GM12878 (cell line): ENCODE measurements around the gene MYO15A. TPM values are rescaled to one million over a fixed set of nuclear protein-coding genes. Genes with fewer than 3 reads are reported as not detected.

Experiments used
- ATAC-seq: fragments of 200-7000 bp; cut with Tn5 transposase; 3 replicates; pipeline ENCODE4 v1.9.1; 2020; ENCODE audit warnings: mild to moderate bottlenecking, moderate library complexity
- BruUV-seq: library from RNA; stranded (reverse); fragments of 400-500 nt; replicated peaks from 2 replicates; lab custom pipeline; 2021; lab: Mats Ljungman, UMichigan
- CTCF ChIA-PET: fragments of 300-600 bp; sonication (Branson Sonifier 250); formaldehyde crosslinking; extraction: SDS; loops from one replicate; lab custom pipeline; 2021; ENCODE audit warnings: inconsistent platforms; lab: Yijun Ruan, JAX
- POLR2A ChIA-PET: fragments of 350-600 bp; formaldehyde crosslinking; extraction: SDS; loops from one replicate; lab custom pipeline; 2021; ENCODE audit warnings: inconsistent platforms; lab: Charles Lee
- RAD21 ChIA-PET: fragments of 300-600 bp; sonication (Branson Sonifier 250); formaldehyde crosslinking; loops from one replicate; lab custom pipeline; 2023; ENCODE audit warnings: antibody characterized with exemption; ENCODE audit not compliant: unreplicated experiment; lab: Charles Lee
- SMC1A ChIA-PET: fragments of 300-600 bp; sonication (Branson Sonifier 250); formaldehyde crosslinking; loops from one replicate; lab custom pipeline; 2023; ENCODE audit not compliant: unreplicated experiment, uncharacterized antibody; lab: Charles Lee
- DNase-seq: peaks from one replicate; pipeline ENCODE4 v3.0.0-alpha.2; 2011; ENCODE audit warnings: low read depth, low spot score
- FAIRE-seq: peaks from 3 replicates; lab custom pipeline; 2011; peaks lifted over from hg19 to GRCh38; lab: Jason Lieb, UNC
- H2AFZ ChIP-seq: 2 replicates; pipeline ENCODE4 v1.6.0; 2011; ENCODE audit warnings: low read depth, low read length, control low read depth; ENCODE audit not compliant: control insufficient read depth
- H3K27ac ChIP-seq: 2 replicates; pipeline ENCODE4 v1.5.1; 2011; ENCODE audit warnings: control low read depth; ENCODE audit not compliant: control insufficient read depth, insufficient read depth
- H3K27me3 ChIP-seq, 2 experiments: replicated peaks in 1 of 2; 2 replicates each; pipeline versions ENCODE4 v1.6.0 to v1.6.1; 2011; ENCODE audit warnings: low read length in 1 of 2; ENCODE audit not compliant: control insufficient read depth in 2 of 2, insufficient read depth in 2 of 2
- H3K36me3 ChIP-seq, 2 experiments: 2 replicates each; pipeline ENCODE4 v1.5.1; 2011; ENCODE audit warnings: low read length in 1 of 2; ENCODE audit not compliant: control insufficient read depth in 2 of 2, insufficient read depth in 2 of 2
- H3K4me1 ChIP-seq: 2 replicates; pipeline ENCODE4 v1.6.1; 2011; ENCODE audit warnings: mild to moderate bottlenecking, low read length, moderate library complexity, mixed read lengths; ENCODE audit not compliant: control insufficient read depth, insufficient read depth
- H3K4me2 ChIP-seq: 2 replicates; pipeline ENCODE4 v1.6.0; 2011; ENCODE audit warnings: control low read depth; ENCODE audit not compliant: control insufficient read depth, insufficient read depth
- H3K4me3 ChIP-seq: fragments of 200-600 bp; sonication (generic); 2 replicates; pipeline ENCODE4 v1.5.1; 2016
- H3K79me2 ChIP-seq: 2 replicates; pipeline ENCODE4 v1.6.0; 2011; ENCODE audit warnings: low read length; ENCODE audit not compliant: control insufficient read depth, insufficient read depth
- H3K9ac ChIP-seq: 2 replicates; pipeline ENCODE4 v1.8.0; 2011; ENCODE audit warnings: low read length, control low read depth, mixed read lengths; ENCODE audit not compliant: control insufficient read depth, insufficient read depth
- H3K9me3 ChIP-seq: replicated peaks from 3 replicates; pipeline ENCODE4 v1.5.1; 2011; ENCODE audit warnings: mild to moderate bottlenecking, low read length; ENCODE audit not compliant: control insufficient read depth, insufficient read depth
- H4K20me1 ChIP-seq: 2 replicates; pipeline ENCODE4 v1.6.0; 2011; ENCODE audit not compliant: control insufficient read depth, insufficient read depth
- CBX3 ChIP-seq: fragments of 200-600 bp; sonication (generic); IDR thresholded peaks from 2 replicates; pipeline ENCODE4 v1.6.1; 2016; ENCODE audit warnings: low read depth, borderline replicate concordance
- CHD2 ChIP-seq: IDR thresholded peaks from 2 replicates; pipeline ENCODE4 v1.6.1; 2011; ENCODE audit warnings: low read depth, low read length, improper control_type of control experiment, borderline replicate concordance
- FOS ChIP-seq: IDR thresholded peaks from 3 replicates; pipeline ENCODE4 v1.6.1; 2011; ENCODE audit warnings: borderline replicate concordance; ENCODE audit not compliant: insufficient read length; ENCODE audit errors: extremely low read depth
- HSF1 ChIP-seq: fragments of 150-350 bp; IDR thresholded peaks from 2 replicates; pipeline ENCODE4 v1.6.1; 2014; ENCODE audit warnings: mild to moderate bottlenecking, low read depth, low read length
- KLF5 ChIP-seq: fragments of 450-650 bp; IDR thresholded peaks from 2 replicates; pipeline ENCODE4 v1.6.1; 2014; ENCODE audit warnings: mild to moderate bottlenecking; ENCODE audit not compliant: partially characterized antibody
- LARP7 ChIP-seq: fragments of 450-650 bp; IDR thresholded peaks from 2 replicates; pipeline ENCODE4 v1.6.1; 2017; ENCODE audit warnings: mild to moderate bottlenecking
- MEF2A ChIP-seq: IDR thresholded peaks from 2 replicates; pipeline ENCODE4 v1.6.1; 2011; ENCODE audit warnings: low read depth, mild to moderate bottlenecking, low read length, moderate library complexity; ENCODE audit not compliant: insufficient read depth
- NBN ChIP-seq: fragments of 450-650 bp; IDR thresholded peaks from 2 replicates; pipeline ENCODE4 v1.6.1; 2016
- PRDM15 ChIP-seq: fragments of 450-650 bp; formaldehyde crosslinking; IDR thresholded peaks from 2 replicates; pipeline ENCODE4 v1.4.0; 2020; ENCODE audit warnings: mild to moderate bottlenecking, moderate library complexity
- SMC3 ChIP-seq: IDR thresholded peaks from 2 replicates; pipeline ENCODE4 v1.6.1; 2011; ENCODE audit warnings: low read length, improper control_type of control experiment, borderline replicate concordance
- WGBS: methylation state at CpG from one replicate; pipeline ENCODE4 v1.1.6; 2016; ENCODE audit warnings: low lambda C conversion rate; ENCODE audit not compliant: insufficient replicate concordance, insufficient coverage; ENCODE audit errors: missing lambda C conversion rate; 5-methylcytosine and 5-hydroxymethylcytosine counted together
- in situ Hi-C: fragments of 300-500 bp; cut with MboI; formaldehyde crosslinking; loops from 9 replicates; pipeline ENCODE4 v1.14.3; 2018; ENCODE audit warnings: mixed read lengths
- intact Hi-C: fragments of 100-400 bp; cut with micrococcal nuclease; formaldehyde crosslinking; loops from one replicate; pipeline ENCODE4 v1.14.2; 2022; ENCODE audit not compliant: unreplicated experiment
- polyA plus RNA-seq, 11 experiments: library from polyadenylated mRNA; depleted of rRNA in 4 of 11; unstranded in 6 of 11; stranded (reverse) in 5 of 11; fragments of >200 nt; fragmentation: Nextera tagmentation in 4 of 11; fragmentation: Illumina TruSeq in 1 of 11; extraction: Ambion mirVana in 4 of 11; extraction: Trizol in 1 of 11; gene quantifications; 1 replicate in 1 of 11; 2 replicates in 10 of 11; pipeline versions ENCODE4 v1.2.1 to v1.2.3, GENCODE V29; 2011 to 2016; ENCODE audit warnings: inconsistent platforms in 2 of 11, missing spikeins in 2 of 11, low read depth in 1 of 11
- total RNA-seq, 4 experiments: library from RNA; depleted of rRNA in 3 of 4; stranded (reverse); fragments of >200 nt in 3 of 4; fragmentation: Illumina TruSeq in 1 of 4; extraction: Trizol in 1 of 4; gene quantifications; 2 replicates each; pipeline versions ENCODE4 v1.2.1 to v1.2.3, GENCODE V29; 2013 to 2021
- TF ChIP-seq, protein P1 (sequence below): IDR thresholded peaks from 2 replicates; pipeline ENCODE4 v1.6.1; 2011; ENCODE audit warnings: low read depth, low read length, improper control_type of control experiment, borderline replicate concordance

Gene MYO15A
- total and polyA plus RNA-seq, 10 of the 15 experiments (the other 5 are each of a cell fraction or from before 2014, with no cell fraction given) = 0.03 to 0.77 (median 0.21) TPM; not detected in 4

- ChIA-PET SMC1A (no interaction called here), CTCF (no interaction called here), RAD21 (no interaction called here), POLR2A (no interaction called here)
- 98% methylated on average over 5 of the region's 5 CpGs for WGBS
- TF ChIP-seq FOS (no peak), NBN (no peak), PRDM15 (CRISPR knock-in tag) (no peak), CHD2 (no peak), CBX3 (no peak), HSF1 (no peak), KLF5 (no peak), LARP7 (no peak), SMC3 (no peak), MEF2A (no peak)
- TF ChIP-seq, protein P1, sequence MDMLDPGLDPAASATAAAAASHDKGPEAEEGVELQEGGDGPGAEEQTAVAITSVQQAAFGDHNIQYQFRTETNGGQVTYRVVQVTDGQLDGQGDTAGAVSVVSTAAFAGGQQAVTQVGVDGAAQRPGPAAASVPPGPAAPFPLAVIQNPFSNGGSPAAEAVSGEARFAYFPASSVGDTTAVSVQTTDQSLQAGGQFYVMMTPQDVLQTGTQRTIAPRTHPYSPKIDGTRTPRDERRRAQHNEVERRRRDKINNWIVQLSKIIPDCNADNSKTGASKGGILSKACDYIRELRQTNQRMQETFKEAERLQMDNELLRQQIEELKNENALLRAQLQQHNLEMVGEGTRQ = no peak
- FAIRE-seq = no peak
- in situ Hi-C loops (no loop called here), intact Hi-C loops (no loop called here)
- Histone ChIP-seq H4K20me1 (peaks cover 13% of the 10 kb centered on the region), H2AFZ (no peak overlapping the region), H3K9me3 (no peaks in the 10 kb centered on the region), H3K36me3 (peaks cover 30 to 49% of the 10 kb centered on the region in 2 experiments), H3K4me2 (no peak overlapping the region), H3K27me3 (no peaks in the 10 kb centered on the region), H3K9ac (no peak overlapping the region), H3K4me3 (no peak overlapping the region), H3K4me1 (no peaks in the 10 kb centered on the region), H3K79me2 (peaks cover 55% of the 10 kb centered on the region), H3K27ac (no peak overlapping the region)
- TSS peak; percentile 16 for BruUV-seq
- ATAC-seq = no peak
- no peak for DNase-seq
These were observed 86.7 kb downstream of the MYO15A start for GRCh38 chr17:18195246-18195645.
